BJ (cell line): Measurements from ENCODE around the gene DIS3. TPM values are rescaled to one million over a fixed set of nuclear protein-coding genes. Genes with fewer than 3 reads are reported as not detected.
"Not testable (repeated sequence)": the region's sequence is repeated elsewhere in the genome, so short reads cannot be mapped to it uniquely, and the experiment has no call there.

Experiments used
- CTCF ChIA-PET: fragments of 350-600 bp; formaldehyde crosslinking; extraction: SDS; loops from one replicate; lab custom pipeline; 2021; ENCODE audit warnings: antibody characterized with exemption, inconsistent platforms; lab: Yijun Ruan, JAX
- POLR2A ChIA-PET: fragments of 300-600 bp; sonication (Branson Sonifier 250); formaldehyde crosslinking; extraction: SDS; loops from one replicate; lab custom pipeline; 2021; ENCODE audit warnings: antibody characterized with exemption; lab: Charles Lee
- DNase-seq: peaks from one replicate; pipeline ENCODE4 v3.0.0-alpha.2; 2011; ENCODE audit warnings: low read depth
- H3K27me3 ChIP-seq: 2 replicates; pipeline ENCODE4 v1.6.0; 2011; ENCODE audit warnings: low read length; ENCODE audit not compliant: control insufficient read depth, insufficient read depth
- H3K36me3 ChIP-seq: 2 replicates; pipeline ENCODE4 v1.5.1; 2011; ENCODE audit warnings: low read length; ENCODE audit not compliant: control insufficient read depth, insufficient read depth
- H3K4me3 ChIP-seq: 2 replicates; pipeline ENCODE4 v1.5.1; 2011; ENCODE audit warnings: low read depth, mild to moderate bottlenecking, control low read depth, low read length
- CTCF ChIP-seq: IDR thresholded peaks from 2 replicates; pipeline ENCODE4 v1.5.1; 2011; ENCODE audit warnings: low read depth, mild to moderate bottlenecking, control low read depth, inconsistent platforms, low read length, moderate library complexity; ENCODE audit not compliant: insufficient read depth
- polyA plus RNA-seq: library from polyadenylated mRNA; depleted of rRNA; stranded (reverse); fragments of >200 nt; gene quantifications from 2 replicates; pipeline ENCODE4 v1.2.3, GENCODE V29; 2011

Gene DIS3
- polyA plus RNA-seq, 1 experiment: 15.8 TPM

- no peaks in the 10 kb centered on the region for H3K36me3 ChIP-seq
- no peak for DNase-seq
- POLR2A ChIA-PET: no interaction called here
- CTCF ChIA-PET: interaction anchor here (1.1 to 1.3 kb wide), 3 partner anchors 9 to 818 kb away, joined by 3 to 6 read pairs (median 3); no protein-coding TSS in a partner anchor
- TF ChIP-seq CTCF: no peak
- H3K4me3 ChIP-seq: no peak overlapping the region
- H3K27me3 ChIP-seq: no peaks in the 10 kb centered on the region
These were observed 38.6 kb upstream of the DIS3 start for GRCh38 chr13:72820156-72820897.

- ChIA-PET CTCF (interaction anchor here (1.4 to 1.5 kb wide), 2 partner anchors 898 to 902 kb away, joined by 3 to 4 read pairs; no protein-coding TSS in a partner anchor), POLR2A (interaction anchor here (0.5 to 0.6 kb wide), 2 partner anchors 871 to 1003 kb away, joined by 6 to 9 read pairs; no protein-coding TSS in a partner anchor)
- DNase-seq: no peak
- H3K4me3 ChIP-seq: no peak overlapping the region
- no peaks in the 10 kb centered on the region for H3K27me3 ChIP-seq
- no peaks in the 10 kb centered on the region; the same call in 1 of the 2 replicates for H3K36me3 ChIP-seq
- peak; percentile 34; the same call in 1 of the 2 replicates for TF ChIP-seq CTCF
These were observed 27.3 kb upstream of the DIS3 start for GRCh38 chr13:72808917-72809500.

- DNase-seq, POLR2A ChIA-PET, H3K27me3 ChIP-seq, H3K36me3 ChIP-seq, H3K4me3 ChIP-seq, CTCF ChIA-PET: not testable (repeated sequence)
These were observed 24.8 kb upstream of the DIS3 start for GRCh38 chr13:72806514-72806913.

- H3K36me3 ChIP-seq: no peaks in the 10 kb centered on the region
- no peak overlapping the region for H3K4me3 ChIP-seq
- DNase-seq: no peak
- CTCF ChIA-PET: interaction anchor here (0.6 to 1.6 kb wide), 4 partner anchors 8 to 958 kb away, joined by 3 read pairs; no protein-coding TSS in a partner anchor
- no peaks in the 10 kb centered on the region for H3K27me3 ChIP-seq
- POLR2A ChIA-PET: no interaction called here
- TF ChIP-seq CTCF: no peak
These were observed 24.1 kb upstream of the DIS3 start for GRCh38 chr13:72805676-72806346.

- Histone ChIP-seq H3K36me3 (peaks cover 2% of the 10 kb centered on the region; the same call in 1 of the 2 replicates), H3K27me3 (no peaks in the 10 kb centered on the region), H3K4me3 (no peak overlapping the region)
- no peak for DNase-seq
- ChIA-PET POLR2A (no interaction called here), CTCF (interaction anchor here (1.6 kb wide), 1 partner anchor 10 kb away, joined by 3 read pairs; no protein-coding TSS in a partner anchor)
- TF ChIP-seq CTCF: no peak
These were observed 22.6 kb upstream of the DIS3 start for GRCh38 chr13:72804301-72804700.
